Activated naive CD4-positive, alpha-beta T cell treated with Interleukin-2 at 50 U/mL for 16 hours (primary cell): ENCODE measurements around the gene GOT1.

Source experiments
- DNase-seq: peaks from one replicate; pipeline ENCODE4 v3.0.0-alpha.2; 2020

The GOT1 gene

DNA sequence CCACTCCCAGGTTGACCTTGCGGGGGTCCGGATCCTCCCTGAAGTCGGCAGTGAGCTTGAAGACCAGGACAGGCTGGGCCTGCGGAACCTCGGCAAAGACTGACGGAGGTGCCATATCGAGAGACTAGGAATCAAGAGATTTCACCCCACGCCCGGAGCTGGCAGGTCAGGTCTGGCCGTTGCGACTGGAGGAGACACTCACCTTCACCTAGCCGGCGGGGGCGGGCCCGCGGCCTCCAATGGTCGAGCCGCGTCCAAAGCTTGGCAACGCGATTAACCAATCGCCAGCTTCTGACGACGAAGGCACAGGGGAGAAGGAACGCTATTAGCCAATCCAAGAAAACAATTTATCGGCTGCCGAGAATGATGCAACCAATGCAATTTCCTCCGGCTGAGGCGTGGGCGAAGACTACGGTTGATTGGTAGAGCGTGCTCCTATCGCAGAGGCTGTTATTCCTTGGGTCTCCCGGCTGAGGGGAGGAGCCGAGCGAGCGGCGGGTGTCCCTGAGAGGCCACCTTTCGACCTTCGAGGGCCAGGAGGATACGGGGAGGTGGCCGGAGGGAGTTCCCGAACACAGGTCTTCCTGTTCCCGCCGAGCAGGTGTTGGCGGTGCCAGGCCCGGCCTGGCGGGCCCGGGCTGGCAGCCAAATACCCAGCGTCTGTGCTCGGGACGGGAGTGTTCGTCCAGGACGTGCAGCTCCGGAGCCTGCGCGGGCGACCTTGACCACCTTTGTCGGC is at the start of gene GOT1:
GOT1 (minus strand) TSS at position 174 of the 739 bp plus-strand sequence; CDS start at position 115, 59 bp downstream.
- DNase-seq = peak; percentile 96

DNA sequence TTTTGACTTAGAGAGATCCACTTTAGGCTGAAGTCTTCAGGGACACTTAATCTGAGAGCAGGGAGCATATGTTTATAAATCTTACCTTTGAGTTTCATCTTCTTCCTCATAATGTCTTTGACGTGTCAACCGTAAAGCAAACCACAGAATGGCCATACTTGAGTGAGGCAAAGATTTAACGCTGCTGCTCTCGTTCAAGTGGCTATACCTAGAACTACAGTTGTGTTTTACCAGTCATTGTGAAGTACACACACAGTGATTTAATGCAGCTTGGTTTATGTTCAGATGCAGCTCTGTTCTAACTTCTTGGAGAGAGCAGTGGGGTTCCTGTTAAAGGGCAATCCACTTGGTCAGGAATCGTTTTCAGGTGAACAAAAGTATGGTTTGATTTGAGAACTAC is 39.9 kb upstream of the GOT1 start:
- no peak for DNase-seq

DNA sequence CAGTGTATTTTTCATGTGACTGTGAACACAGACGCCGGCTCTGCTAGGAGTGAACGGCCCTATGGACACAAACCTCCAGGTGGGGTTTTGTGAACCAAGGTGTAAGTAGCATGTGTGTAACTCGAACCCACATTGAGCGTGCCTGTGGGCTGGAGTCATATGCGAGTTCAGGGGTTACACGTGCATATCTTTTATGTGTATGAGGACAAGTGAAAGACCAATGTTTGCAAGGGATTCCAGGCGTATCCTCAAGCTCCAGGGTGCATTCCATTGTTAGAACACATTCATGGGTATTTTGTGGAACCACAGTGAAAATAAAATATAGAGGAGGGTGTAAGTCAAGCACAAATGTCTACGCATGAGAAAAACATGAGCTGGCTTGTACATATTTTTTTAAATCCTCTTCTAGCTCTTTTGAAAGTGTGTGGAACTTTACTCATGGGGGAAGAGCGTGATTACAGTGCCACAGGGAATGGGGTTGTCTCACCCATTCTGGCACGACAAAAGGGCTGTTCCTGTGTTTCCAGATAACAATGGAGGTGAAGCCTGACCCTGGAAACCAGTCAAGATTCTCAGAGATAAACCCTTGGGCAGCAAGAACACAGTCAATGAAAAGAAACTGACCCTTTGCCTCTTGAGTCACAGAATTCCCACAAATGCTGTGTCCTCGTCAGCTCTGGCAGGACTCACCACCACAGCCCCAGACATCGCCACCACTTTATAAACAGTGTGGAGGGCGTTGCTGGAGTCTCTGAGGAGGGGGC is 37.0 kb upstream of the GOT1 start:
- DNase-seq = no peak

DNA sequence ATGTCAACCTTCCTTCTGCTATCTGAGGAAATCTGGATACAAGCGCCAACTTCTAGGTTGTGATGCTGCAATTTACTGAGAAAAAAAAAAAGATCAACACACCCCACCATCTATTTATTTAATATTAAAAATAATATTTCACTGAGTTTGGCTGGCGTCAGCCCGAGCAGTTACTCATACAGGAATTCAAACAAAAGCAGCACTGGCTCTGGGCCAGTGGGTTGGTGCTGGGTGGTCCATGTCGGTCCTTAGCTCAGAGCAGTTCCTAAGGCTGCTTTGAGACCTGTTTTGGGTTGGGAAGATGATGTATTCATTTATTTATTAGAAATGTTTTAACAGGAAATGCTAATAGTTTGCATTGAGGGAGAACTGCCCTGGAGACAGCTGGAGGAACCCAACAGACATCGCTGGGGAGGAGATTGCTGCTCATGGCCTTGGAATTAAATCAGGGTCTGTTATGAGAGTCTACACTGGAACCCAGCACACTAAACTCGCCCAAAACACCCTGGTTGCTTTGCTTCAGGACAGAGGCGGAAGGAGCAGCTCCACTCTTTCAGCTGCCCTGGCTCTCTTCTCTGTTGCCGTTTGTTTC is 36.3 kb upstream of the GOT1 start:
- DNase-seq = no peak

DNA sequence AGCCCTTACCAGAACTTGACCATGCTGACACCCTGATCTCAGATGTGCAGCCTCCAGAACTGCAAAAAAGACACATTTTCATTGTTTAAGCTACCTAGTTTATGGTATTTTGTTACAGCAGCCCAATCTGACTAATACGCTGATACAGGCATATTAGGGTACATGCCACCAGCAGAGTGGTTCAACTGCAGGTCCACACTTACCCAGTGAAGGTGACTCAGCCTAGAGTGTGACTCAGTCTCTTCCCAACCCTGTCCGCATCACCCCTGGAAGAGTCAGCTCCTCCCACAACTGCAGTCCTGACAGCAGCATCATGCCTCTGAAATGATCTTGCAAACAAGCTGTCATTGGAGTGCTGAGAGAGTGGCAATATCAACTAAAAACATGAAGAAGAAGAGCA is 30.8 kb upstream of the GOT1 start:
- DNase-seq = no peak

DNA sequence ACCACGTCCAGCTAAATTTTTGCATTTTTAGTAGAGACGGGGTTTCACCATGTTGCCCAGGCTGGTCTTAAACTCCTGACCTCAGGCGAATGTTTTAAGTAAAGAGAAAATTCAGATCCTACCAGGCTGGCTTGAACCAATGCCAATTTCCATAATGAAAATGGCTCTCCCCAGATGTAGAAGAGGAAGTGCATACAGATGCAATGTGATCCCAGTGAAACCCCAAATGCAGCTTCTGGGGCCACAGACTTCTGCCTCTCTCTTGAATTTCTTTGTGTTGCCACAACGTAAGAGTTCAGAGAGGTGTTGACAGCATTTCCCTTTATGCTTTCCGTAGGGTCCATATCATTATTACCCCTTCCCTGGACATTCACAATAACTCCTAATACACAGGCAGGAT is 29.6 kb upstream of the GOT1 start:
- no peak for DNase-seq

DNA sequence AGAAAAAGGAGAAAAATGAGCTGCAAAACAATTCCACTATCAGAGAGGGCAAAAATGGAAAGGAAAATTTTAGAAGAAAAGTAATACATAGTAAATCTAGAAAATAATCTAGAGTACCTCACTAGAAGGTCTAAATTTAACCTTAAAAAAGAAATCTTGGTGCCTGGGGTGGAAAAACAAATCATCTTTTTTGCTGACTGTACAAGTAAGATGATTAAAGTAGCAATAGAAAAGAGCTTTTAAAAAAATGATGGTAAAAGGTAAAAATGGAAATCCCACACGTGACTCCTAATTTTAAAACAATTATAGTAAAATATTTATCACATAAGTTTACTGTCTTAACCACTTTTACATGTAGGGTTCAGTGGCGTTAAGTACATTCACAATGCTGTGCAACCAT is 28.8 kb upstream of the GOT1 start:
- DNase-seq = no peak

DNA sequence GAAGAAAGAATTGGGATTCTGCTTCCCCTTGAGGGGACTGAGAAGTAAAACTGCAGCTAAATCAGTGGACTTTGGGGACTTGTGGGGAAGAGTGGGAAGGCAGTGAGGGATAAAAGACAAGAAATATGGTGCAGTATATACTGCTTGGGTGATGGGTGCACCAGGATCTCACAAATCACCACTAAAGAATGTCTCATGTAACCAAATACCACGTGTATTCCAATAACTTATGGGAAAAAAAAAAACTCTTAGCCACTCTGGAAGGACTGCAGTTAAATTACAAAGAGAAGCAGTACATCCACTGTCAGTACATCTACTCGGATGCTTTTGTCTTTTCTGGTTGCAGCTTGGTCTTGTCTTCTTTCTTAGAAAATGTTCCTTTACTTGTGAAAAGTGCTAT is 27.4 kb upstream of the GOT1 start:
- no peak for DNase-seq

DNA sequence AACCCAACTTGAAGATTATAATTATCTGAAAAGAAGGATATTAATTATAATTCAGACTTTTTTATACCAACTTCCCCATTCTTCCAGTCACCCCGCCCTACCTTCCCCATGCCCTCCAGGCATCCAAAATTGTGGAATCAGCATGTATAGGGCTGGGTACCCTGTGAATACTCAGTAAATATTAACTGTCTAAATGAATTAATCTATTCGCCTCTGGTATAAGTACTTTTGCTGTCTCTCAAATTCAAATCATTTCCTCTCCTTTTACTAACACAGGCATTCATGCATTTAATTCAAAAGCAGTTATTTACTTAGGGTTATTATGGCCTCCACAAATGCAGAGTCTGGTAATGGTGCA is 26.5 kb upstream of the GOT1 start:
- DNase-seq = no peak

DNA sequence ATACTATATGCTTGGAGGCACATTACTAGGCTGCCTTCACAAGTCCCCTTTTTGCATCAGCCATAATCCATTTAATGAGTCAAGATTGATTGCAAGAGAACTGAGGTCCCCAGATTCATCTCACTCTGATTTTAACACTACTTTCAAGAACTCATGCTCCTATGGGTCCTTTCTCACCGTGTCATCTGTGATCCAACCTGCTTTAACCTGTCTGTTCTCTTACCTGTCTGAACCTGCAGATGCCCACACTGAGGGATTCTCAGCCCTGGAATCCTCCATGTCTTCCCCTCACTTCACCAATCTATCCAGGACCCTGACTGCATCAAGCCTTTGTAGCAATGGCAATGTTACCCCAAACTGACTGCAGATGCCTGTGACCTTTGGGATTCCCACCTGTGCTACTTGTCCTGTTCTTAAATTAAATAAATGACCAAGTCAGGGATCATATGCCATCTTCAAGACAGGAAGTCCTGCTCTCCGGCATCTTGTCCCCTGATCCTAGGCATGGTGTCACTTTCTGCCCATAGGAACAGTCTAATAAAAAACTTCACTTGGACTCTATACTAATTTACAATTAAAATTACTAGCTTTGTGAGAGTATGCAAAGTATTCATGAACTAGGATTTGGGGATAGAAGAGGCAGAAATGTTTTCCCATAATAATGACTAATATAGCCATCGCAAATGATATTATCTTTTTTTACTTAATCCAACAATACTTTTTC is 25.9 kb upstream of the GOT1 start:
- no peak for DNase-seq

DNA sequence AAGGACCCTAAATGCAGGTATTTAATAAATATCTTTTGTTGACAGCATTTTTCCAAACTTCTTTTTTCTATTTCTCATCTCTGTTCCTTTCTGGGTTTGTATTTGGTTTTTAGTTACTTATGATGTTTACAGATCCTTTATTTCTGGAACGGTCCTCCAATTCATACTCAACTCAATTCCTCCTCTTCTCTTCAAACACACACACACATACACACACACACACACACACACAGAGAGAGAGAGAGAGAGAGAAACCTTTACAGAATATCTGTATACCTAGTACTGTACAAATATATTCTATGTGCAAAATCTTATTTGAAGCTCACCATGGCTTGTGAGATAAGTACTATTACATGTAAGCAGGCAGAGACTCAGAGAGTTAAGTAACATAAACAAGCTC is 21.6 kb upstream of the GOT1 start:
- DNase-seq = no peak

DNA sequence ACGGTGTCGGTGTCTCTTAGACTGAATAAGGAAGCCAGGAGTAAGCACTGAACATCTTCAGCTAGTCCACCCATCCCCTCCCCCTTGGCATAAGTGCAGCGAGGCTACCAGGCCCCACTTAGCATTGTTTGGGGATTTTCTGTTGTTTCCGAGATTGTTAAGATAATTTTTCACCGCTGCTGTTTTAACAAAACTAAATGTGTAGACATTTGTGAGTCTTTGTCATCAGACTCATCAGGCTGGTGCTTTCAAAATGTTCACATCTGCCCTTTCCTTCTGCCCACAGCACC is 21.0 kb upstream of the GOT1 start:
- DNase-seq = no peak

DNA sequence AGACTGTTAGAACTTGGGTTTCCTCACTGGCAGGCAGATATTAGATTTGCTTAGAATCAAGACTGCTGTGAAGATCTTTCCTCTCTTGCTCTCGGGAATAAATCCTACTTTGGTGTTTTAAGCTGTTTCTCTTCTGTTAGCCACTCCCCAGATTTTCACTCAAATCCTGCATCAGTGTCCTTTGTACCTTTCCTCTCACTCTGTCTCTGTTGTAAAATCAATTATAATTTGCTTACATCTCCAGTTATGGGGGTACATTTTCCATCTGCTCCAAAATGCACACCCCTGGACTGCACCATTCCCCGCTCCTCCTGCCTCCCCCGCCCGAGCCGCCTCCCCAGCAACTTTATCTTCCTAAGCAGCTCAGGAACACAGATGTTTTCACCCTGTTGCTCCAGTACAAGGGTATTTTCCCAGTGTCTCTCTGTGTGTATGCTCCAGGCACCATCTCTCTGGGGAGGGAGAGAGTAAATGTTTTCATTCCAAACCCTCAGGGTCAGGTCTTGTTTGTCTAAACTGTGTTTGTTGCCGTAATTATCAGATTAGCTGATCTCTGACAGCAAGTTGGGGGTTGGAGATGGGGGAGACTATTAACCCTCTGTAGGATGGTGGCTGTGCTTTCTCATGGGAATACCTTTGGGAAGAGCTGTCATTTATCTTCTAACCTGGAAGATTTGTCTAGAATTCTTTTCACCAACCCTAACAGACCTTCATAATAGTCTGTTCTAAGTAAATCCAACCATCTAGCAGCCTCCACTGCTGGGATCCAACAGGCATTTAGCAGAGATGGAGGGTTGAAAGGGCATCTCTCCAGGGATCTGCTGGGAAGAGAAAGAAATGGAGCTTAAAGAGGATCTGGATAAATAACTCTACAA is 20.4 kb upstream of the GOT1 start:
- DNase-seq = no peak

DNA sequence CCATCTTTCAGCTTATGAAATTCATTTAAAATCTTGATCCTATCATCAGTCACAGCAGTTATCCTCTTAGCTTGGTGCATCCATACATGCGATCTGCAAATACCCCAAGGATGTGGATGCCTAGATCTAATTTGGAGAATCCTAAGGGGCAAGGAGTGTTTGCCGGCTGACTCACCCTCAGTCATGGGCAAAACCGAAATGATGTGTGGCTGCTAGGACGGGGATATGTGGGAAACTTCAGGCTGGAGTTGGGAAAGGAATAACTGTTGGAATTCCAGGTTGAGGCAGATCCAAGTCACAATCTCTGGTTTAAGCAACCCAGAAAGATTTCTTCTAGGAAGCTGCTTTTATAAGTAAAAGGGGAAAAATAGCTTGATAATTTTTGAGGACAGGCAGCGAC is 19.7 kb upstream of the GOT1 start:
- no peak for DNase-seq

DNA sequence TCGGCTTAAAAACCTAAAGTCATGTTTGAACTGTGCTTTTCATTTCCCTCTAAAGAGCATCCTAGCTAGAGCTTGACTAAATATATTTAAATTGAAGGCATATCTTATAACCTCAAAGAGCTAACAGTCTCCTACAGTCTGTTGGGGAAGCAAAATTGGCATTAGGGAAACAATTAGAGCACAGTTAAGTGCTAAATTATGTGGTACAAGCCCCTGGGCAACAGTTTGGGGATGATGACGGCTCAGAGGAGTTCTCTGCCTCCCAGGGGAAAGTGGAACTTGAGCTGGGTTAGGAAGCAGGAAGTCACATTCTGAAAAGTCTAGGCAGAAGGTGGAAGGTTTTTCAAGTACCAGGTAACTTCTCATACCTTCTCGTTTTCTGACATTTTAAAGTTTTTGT is 18.6 kb upstream of the GOT1 start:
- no peak for DNase-seq

DNA sequence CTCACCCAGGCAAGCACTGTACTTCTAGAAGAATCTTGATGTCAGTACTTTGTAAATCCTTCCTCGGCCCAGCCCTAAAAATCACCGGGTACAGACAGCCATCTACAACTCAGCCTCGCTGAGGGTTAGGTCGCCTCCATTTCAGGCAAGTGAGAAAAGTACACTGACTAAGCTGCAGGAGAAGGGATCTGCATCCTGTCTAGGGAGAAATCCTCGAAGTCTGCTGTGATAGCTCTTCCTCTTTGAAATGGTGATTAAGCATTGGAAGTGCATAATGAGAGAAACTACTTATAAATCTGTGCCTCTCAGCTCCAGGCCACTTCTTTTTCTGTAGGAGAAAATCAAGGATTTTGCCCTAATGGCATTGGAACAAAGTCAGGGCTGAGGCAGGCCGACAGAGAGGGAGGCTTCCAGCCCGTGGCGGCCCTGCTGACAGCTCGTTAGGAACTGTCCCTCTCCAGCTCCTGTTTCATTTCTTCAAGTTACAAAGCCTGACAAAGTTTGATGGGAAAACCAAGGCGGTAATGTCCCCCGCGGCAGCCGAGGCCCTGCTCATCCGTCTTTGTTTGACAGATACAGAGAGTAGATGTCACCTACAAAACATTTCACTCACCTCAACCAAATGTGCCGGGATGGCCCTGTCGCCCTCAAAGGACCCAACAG is 14.1 kb upstream of the GOT1 start:
- DNase-seq = no peak

DNA sequence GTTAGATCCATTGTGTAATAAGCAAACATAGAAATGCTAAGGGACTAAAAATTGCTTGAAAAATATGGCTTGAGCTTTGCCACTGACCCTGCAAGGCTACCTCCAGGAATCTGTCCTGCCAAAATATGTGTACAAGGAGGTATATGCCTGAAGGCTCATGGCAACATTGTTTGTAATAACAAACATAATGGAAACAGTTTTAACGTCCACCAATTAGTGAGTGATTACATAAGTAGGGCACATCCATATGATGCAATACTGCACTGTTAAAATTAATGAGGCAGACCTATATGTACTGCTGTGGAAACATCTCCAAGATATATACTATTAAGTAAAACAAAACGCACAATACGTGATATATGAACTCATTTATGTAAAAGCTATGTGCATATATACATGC is 13.1 kb upstream of the GOT1 start:
- DNase-seq = no peak

DNA sequence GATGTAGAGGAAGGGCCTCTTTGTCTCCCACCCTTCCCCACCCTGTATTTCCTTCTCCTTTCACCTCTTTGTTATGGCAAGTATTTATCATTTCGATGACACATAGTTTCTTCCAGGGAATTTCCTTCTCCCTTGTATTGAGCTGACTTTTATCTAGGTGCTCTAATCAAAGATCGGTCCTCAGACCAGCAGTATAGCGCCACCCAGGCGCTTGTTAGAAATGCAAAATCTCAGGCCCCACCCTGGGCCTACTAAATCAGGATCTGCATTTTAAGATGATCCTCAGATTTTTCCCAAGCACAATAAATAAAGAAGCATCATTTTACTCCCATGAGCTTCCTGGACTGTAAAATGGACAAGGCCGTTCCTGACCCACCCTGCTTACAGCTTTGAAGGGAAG is 12.0 kb upstream of the GOT1 start:
- no peak for DNase-seq

DNA sequence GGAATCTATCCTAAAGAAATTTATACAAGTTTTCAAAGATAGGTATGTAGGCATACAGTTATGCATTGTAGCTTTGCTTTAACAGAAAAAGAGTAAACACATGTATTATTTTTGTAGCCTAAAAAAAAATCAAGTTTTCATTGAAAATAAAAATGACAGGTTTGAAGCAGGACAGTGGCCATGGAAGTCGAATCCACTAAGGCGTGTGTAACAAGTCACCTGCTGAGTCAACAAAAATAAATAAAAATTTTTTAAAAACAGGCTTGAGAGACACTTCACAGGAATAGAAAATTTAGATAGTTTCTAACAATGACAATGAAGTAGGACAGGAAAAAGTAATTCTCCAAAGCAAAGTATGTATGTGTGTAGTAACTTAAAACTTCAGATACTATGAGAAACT is 8.5 kb upstream of the GOT1 start:
- DNase-seq = no peak

DNA sequence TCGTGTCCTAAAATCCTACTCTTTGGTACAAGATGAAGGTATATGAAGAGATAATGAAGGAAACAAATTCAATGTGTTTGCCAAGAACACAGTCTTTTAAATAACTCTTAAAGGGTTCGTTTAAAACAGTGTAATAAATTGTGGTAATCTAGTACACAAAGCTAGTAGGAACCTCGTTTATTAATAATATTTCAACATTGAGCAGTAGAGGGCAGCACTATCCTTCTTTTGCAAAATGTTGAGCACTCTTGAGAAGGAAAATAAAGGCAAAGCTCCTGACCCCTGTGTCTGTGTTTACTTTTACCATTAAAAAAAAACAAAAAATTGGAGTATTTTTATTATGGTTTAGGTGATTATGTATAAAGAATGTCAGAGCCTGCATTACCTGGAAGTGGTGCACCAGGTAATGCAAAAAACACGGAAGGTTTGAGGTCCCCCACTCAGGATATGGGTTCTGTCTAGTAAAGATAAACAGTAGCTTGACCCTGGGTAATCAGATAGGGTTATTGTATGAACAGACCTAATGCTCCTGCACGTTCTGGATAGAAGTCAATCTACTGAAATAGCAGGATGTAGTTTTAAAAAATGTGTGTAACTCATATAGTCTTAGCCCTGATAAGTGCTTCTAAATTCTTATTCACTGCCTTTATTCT is 5.7 kb upstream of the GOT1 start:
- no peak for DNase-seq

DNA sequence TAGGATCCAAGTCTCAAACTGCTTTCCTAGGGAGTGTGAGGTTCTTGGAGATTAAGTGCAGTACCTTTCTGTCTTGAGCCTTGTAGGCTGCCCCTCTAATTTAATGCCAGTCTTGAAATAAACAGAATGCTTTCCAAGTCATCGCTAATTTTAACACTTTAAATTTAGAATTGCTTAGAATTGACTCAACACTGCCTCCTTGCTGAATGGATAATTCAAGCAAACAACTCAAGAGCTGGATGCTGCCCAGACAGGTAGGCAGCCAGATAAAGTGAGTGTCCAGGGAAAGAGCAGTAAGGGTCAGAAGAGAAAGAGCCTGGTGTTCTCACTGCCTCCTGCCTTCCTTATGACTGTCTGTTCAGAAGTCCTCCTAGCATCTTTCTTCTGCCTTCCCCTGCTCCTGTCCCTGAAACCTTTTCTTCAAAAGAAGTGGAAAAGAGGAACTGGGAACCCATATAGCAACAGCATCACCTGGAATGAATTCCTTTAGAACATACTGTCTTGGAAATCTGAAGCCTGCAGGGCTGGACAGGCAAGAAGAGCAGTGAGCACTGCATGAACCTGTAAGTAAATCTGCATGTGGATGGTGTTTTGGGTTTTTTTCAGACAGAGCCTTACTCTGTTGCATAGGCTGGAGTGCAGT is 3.1 kb upstream of the GOT1 start:
- DNase-seq = no peak
